WERI-Rb-1 (cell line): ENCODE measurements around the gene PABPC3.

Experiments
- DNase-seq: peaks from one replicate; pipeline ENCODE4 v3.0.0-alpha.2; 2020
- H3K27ac ChIP-seq: fragments of 250-450 bp; sonication (Bioruptor Pico); 2 replicates; pipeline ENCODE4 v1.5.1; 2020; ENCODE audit warnings: mild to moderate bottlenecking, moderate library complexity
- H3K27me3 ChIP-seq: fragments of 250-450 bp; sonication (Bioruptor Pico); 2 replicates; pipeline ENCODE4 v1.5.1; 2021; ENCODE audit warnings: mild to moderate bottlenecking, low read depth, moderate library complexity; ENCODE audit not compliant: insufficient read depth, severe bottlenecking
- H3K36me3 ChIP-seq: fragments of 250-450 bp; sonication (Bioruptor Pico); 2 replicates; pipeline ENCODE4 v1.5.1; 2020; ENCODE audit warnings: mild to moderate bottlenecking, moderate library complexity
- H3K4me3 ChIP-seq: 2 replicates; pipeline ENCODE4 v1.5.1; 2011; ENCODE audit warnings: low read depth, mild to moderate bottlenecking, control low read depth, low read length
- H3K9me3 ChIP-seq: fragments of 250-450 bp; sonication (Bioruptor Pico); 2 replicates; pipeline ENCODE4 v1.5.1; 2021; ENCODE audit warnings: mild to moderate bottlenecking, moderate library complexity; ENCODE audit not compliant: severe bottlenecking
- TF ChIP-seq, protein P1 (sequence below): IDR thresholded peaks from 2 replicates; pipeline ENCODE4 v1.5.1; 2011; ENCODE audit warnings: low read depth, mild to moderate bottlenecking, control low read depth, inconsistent platforms, low read length

Gene PABPC3

DNA sequence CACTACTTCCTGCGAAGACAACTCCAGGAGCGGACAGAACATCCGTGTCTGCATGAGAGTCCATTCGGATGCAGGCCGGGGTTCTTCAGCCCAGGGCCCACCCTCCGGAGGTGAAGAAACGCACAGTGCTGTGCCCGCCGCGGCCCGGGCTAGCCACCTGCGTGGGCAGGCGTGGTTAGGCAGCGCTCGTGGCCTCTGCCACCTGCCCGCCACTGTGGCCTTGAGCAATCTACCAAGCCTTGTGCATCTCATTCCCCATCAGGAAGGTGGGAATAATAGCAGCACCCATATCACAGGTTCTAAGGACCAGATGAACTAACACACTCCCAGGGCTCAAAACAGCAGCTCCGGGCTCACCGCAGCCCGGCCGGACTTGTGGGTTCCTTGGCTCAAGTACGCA is 26.7 kb upstream of the PABPC3 start:
- no peaks in the 10 kb centered on the region for H3K9me3 ChIP-seq
- no peaks in the 10 kb centered on the region for H3K36me3 ChIP-seq
- H3K27me3 ChIP-seq = no peaks in the 10 kb centered on the region
- DNase-seq = no peak
- TF ChIP-seq, protein P1, sequence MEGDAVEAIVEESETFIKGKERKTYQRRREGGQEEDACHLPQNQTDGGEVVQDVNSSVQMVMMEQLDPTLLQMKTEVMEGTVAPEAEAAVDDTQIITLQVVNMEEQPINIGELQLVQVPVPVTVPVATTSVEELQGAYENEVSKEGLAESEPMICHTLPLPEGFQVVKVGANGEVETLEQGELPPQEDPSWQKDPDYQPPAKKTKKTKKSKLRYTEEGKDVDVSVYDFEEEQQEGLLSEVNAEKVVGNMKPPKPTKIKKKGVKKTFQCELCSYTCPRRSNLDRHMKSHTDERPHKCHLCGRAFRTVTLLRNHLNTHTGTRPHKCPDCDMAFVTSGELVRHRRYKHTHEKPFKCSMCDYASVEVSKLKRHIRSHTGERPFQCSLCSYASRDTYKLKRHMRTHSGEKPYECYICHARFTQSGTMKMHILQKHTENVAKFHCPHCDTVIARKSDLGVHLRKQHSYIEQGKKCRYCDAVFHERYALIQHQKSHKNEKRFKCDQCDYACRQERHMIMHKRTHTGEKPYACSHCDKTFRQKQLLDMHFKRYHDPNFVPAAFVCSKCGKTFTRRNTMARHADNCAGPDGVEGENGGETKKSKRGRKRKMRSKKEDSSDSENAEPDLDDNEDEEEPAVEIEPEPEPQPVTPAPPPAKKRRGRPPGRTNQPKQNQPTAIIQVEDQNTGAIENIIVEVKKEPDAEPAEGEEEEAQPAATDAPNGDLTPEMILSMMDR = no peak
- H3K4me3 ChIP-seq = no peak overlapping the region
- no peak overlapping the region for H3K27ac ChIP-seq

DNA sequence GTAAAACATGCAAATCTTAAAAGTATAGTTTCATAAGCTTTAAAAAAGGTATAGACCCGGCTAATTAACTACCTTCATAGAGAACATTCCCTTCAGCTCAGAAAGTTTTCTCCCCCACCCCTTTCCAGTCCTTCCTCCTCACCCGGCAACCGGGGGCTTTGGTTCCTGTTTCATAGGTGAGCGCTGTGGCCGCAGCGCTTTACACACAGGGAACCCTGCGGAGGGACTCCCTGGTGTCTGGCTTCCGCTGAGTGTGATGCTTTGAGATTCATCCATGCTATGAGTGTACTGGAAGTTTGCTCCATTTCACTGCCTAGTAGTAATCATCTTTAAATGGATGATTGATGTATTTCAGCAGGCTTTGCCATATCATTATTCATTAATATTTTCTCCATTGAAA is 26.0 kb upstream of the PABPC3 start:
- Histone ChIP-seq H3K4me3 (no peak overlapping the region), H3K36me3 (no peaks in the 10 kb centered on the region), H3K27ac (no peak overlapping the region), H3K27me3 (no peaks in the 10 kb centered on the region), H3K9me3 (no peaks in the 10 kb centered on the region)
- no peak for DNase-seq
- TF ChIP-seq, protein P1 = no peak

DNA sequence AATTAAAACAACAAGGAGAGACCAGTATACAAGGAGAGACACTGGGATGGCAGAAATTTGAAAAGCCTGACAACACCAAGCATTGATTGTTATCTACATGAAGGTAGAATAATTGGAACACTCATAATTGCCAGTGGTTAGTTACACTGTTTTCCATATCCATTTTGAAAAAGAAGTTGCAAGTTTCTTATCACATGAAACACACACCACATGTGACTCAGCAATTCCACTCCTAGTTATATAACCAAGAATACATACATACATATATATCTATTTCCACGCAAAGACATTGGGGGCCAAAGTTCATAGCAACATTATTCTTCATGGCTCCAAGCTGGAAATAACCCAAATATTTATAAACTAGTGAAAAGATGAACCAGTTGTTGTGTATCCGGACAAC is 15.2 kb upstream of the PABPC3 start:
- TF ChIP-seq, protein P1 = no peak
- H3K9me3 ChIP-seq = no peaks in the 10 kb centered on the region
- H3K27ac ChIP-seq = no peak overlapping the region
- H3K4me3 ChIP-seq = no peak overlapping the region
- DNase-seq = no peak
- no peaks in the 10 kb centered on the region for H3K27me3 ChIP-seq
- no peaks in the 10 kb centered on the region for H3K36me3 ChIP-seq

DNA sequence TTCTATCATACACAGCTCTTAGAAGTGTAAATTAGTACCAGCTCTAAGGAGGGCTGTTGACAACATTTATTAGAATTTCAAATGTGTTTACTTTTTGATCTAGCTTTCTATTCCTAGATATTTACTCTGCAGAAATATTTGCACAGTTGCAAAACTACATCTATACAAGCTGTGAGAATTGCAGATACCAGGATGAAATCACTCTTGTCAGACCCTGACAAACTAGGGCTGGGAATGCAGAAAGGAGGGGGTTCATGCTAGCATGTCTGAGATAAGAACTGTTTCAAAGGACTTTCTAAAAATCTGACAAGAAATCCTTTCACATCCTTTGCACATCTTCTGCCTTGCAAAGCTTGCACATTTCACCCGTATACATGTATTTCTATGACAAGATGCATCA is 11.8 kb upstream of the PABPC3 start:
- Histone ChIP-seq H3K27ac (no peak overlapping the region), H3K27me3 (no peaks in the 10 kb centered on the region), H3K9me3 (no peaks in the 10 kb centered on the region), H3K4me3 (no peak overlapping the region), H3K36me3 (no peaks in the 10 kb centered on the region)
- DNase-seq = no peak
- TF ChIP-seq, protein P1 = no peak

DNA sequence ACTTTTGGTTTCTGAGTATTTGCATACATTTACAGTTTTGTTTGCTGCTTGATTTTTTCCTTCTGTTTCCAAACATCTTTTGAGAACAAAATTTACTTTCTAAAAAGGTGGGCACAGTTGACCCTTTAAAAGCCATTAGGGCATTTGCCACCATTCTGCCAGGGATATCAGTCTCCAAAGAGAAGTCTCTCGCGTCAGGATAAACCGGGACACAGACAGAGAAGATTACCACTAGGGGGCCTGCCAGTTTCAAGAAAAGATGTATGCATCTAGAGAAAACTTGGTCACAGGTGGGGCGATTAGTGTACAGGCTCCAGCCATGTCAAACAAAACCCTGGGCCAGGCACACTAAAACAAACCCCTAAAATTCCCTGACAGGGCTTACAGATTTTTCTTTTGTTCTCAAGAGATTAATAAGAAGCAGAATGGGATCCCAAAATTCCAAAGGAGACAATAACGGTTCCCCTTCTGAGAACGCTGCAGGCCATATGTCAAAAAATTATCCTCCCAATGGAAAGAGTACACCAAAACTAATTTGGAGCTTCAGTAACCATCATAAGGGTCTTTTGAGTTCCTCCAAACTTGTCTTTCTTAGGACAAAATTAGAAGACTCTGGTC is 10.7 kb upstream of the PABPC3 start:
- no peak overlapping the region for H3K4me3 ChIP-seq
- no peaks in the 10 kb centered on the region for H3K9me3 ChIP-seq
- TF ChIP-seq, protein P1 = peak; percentile 90
- H3K27ac ChIP-seq = no peak overlapping the region
- peak; percentile 90 for DNase-seq
- H3K36me3 ChIP-seq = no peaks in the 10 kb centered on the region
- H3K27me3 ChIP-seq = no peaks in the 10 kb centered on the region
